HepG2 (cell line): ENCODE measurements around the gene NELFCD. TPM values are rescaled to one million over a fixed set of nuclear protein-coding genes. Genes with fewer than 3 reads are reported as not detected.

ENCODE experiments used
- ATAC-seq: fragments of 200-7000 bp; cut with Tn5 transposase; 3 replicates; pipeline ENCODE4 v1.9.1; 2020; ENCODE audit warnings: mild to moderate bottlenecking, moderate library complexity
- BruUV-seq: library from RNA; stranded (reverse); fragments of 400-500 nt; replicated peaks from 2 replicates; lab custom pipeline; 2021; lab: Mats Ljungman, UMichigan
- CTCF ChIA-PET: fragments of 300-600 bp; formaldehyde crosslinking; extraction: SDS; loops from one replicate; lab custom pipeline; 2021; ENCODE audit warnings: low total read pairs, inconsistent platforms, low intra/inter-chr PET ratio; lab: Yijun Ruan, JAX
- POLR2A ChIA-PET: fragments of 350-600 bp; sonication (Branson Sonifier 250); formaldehyde crosslinking; loops from one replicate; lab custom pipeline; 2020; ENCODE audit warnings: antibody characterized with exemption, inconsistent platforms; lab: Yijun Ruan, JAX
- DNase-seq: peaks from one replicate; pipeline ENCODE4 v3.0.0-alpha.2; 2015; ENCODE audit warnings: low spot score
- FAIRE-seq: peaks from 3 replicates; lab custom pipeline; 2011; peaks lifted over from hg19 to GRCh38; lab: Jason Lieb, UNC
- H2AFZ ChIP-seq: one replicate; pipeline ENCODE4 v1.6.1; 2011; ENCODE audit warnings: low read length, inconsistent platforms
- H3K27ac ChIP-seq: fragments of 300-600 bp; 3 replicates; pipeline ENCODE4 v1.8.0; 2011; ENCODE audit warnings: mixed run types, mild to moderate bottlenecking, mixed read lengths, low read length, inconsistent platforms; ENCODE audit not compliant: insufficient read depth; ENCODE audit errors: extremely low read length
- H3K27me3 ChIP-seq, 2 experiments: fragments of 200-600 bp in 1 of 2; 2 replicates in 1 of 2; 3 replicates in 1 of 2; pipeline versions ENCODE4 v1.6.0 to v1.8.0; 2011; ENCODE audit warnings: low read length in 2 of 2, mild to moderate bottlenecking in 2 of 2, moderate library complexity in 2 of 2, inconsistent platforms in 1 of 2; ENCODE audit not compliant: insufficient read depth in 2 of 2, control insufficient read depth in 1 of 2
- H3K36me3 ChIP-seq, 2 experiments: fragments of 200-600 bp in 1 of 2; replicated peaks in 1 of 2; 2 replicates in 1 of 2; 3 replicates in 1 of 2; pipeline versions ENCODE4 v1.5.1 to v1.8.0; 2011; ENCODE audit warnings: low read length in 2 of 2, inconsistent platforms in 1 of 2; ENCODE audit not compliant: insufficient read depth in 2 of 2, control insufficient read depth in 1 of 2
- H3K4me1 ChIP-seq: 2 replicates; pipeline ENCODE4 v1.5.1; 2012; ENCODE audit warnings: low read length, inconsistent platforms; ENCODE audit not compliant: insufficient read depth
- H3K4me2 ChIP-seq: 2 replicates; pipeline ENCODE4 v1.6.0; 2011; ENCODE audit warnings: low read depth, low read length, inconsistent platforms
- H3K4me3 ChIP-seq, 3 experiments: fragments of 200-600 bp in 1 of 3; sonication (generic), shearing (Covaris generic) in 1 of 3; replicated peaks in 1 of 3; 2 replicates each; pipeline ENCODE4 v1.5.1; 2011 to 2016; ENCODE audit warnings: low read length in 3 of 3, inconsistent platforms in 2 of 3, low read depth in 2 of 3, mild to moderate bottlenecking in 2 of 3, control low read depth in 1 of 3, mixed read lengths in 1 of 3; ENCODE audit not compliant: insufficient read depth in 1 of 3
- H3K79me2 ChIP-seq: one replicate; pipeline ENCODE4 v1.6.1; 2011; ENCODE audit warnings: low read length, inconsistent platforms; ENCODE audit not compliant: insufficient read depth
- H3K9ac ChIP-seq: 2 replicates; pipeline ENCODE4 v1.6.0; 2011; ENCODE audit warnings: mild to moderate bottlenecking, low read depth, low read length, inconsistent platforms; ENCODE audit not compliant: insufficient read depth
- H3K9me3 ChIP-seq: 2 replicates; pipeline ENCODE4 v1.5.1; 2012; ENCODE audit warnings: mild to moderate bottlenecking, low read length
- H4K20me1 ChIP-seq: 2 replicates; pipeline ENCODE4 v1.6.0; 2011; ENCODE audit warnings: inconsistent platforms, mild to moderate bottlenecking, low read length, moderate library complexity; ENCODE audit not compliant: insufficient read depth
- AKAP8 ChIP-seq: sonication (generic); formaldehyde crosslinking; IDR thresholded peaks from 2 replicates; pipeline ENCODE4 v1.5.1; 2020; ENCODE audit warnings: mild to moderate bottlenecking, missing genetic modification reagents
- ATF7 ChIP-seq, 2 experiments: fragments of 450-650 bp in 1 of 2; sonication (generic) in 1 of 2; formaldehyde crosslinking in 1 of 2; IDR thresholded peaks; 2 replicates each; pipeline versions ENCODE4 v1.4.0 to v1.6.1; 2016 to 2020; ENCODE audit warnings: antibody characterized with exemption in 1 of 2, mild to moderate bottlenecking in 1 of 2, missing genetic modification reagents in 1 of 2
- CREBL2 ChIP-seq: sonication (generic); formaldehyde crosslinking; IDR thresholded peaks from 2 replicates; pipeline ENCODE4 v1.8.1; 2023; ENCODE audit warnings: missing genetic modification reagents, mild to moderate bottlenecking, borderline replicate concordance
- KLF16 ChIP-seq, 2 experiments: sonication (generic) in 1 of 2; formaldehyde crosslinking in 1 of 2; IDR thresholded peaks; 2 replicates each; pipeline versions ENCODE4 v1.6.1 to v1.8.0; 2016 to 2023; ENCODE audit warnings: missing genetic modification reagents in 2 of 2, missing compliant biosample characterization in 1 of 2
- ZNF281 ChIP-seq: sonication (generic); formaldehyde crosslinking; IDR thresholded peaks from 2 replicates; pipeline ENCODE4 v1.4.0; 2020; ENCODE audit warnings: missing genetic modification reagents, borderline replicate concordance
- ZNF407 ChIP-seq: sonication (generic); formaldehyde crosslinking; IDR thresholded peaks from one replicate; pipeline ENCODE4 v1.5.1; 2020; ENCODE audit warnings: mild to moderate bottlenecking, missing genetic modification reagents; ENCODE audit errors: not compliant biosample characterization
- WGBS: methylation state at CpG from one replicate; pipeline ENCODE4 v1.1.6; 2017; ENCODE audit warnings: low lambda C conversion rate; 5-methylcytosine and 5-hydroxymethylcytosine counted together
- in situ Hi-C: cut with HindIII; loops from 2 replicates; pipeline ENCODE4 v1.10.0; 2017; ENCODE audit warnings: low pct_unique_long_range_greater_than_20kb; ENCODE audit not compliant: extremely low pct_ligation_motif_present
- intact Hi-C: fragments of 100-400 bp; cut with micrococcal nuclease; formaldehyde crosslinking; loops from one replicate; pipeline ENCODE4 v1.10.0; 2022; ENCODE audit not compliant: unreplicated experiment
- polyA plus RNA-seq, 8 experiments: library from polyadenylated mRNA; depleted of rRNA in 3 of 8; stranded (reverse) in 7 of 8; unstranded in 1 of 8; fragments of >200 nt; fragmentation: Illumina TruSeq in 4 of 8; extraction: Trizol in 4 of 8; gene quantifications; 2 replicates each; pipeline versions ENCODE4 v1.2.1 to v1.2.3, GENCODE V29; 2011 to 2016; ENCODE audit warnings: low read depth in 4 of 8, missing spikeins in 1 of 8, mixed read lengths in 1 of 8; ENCODE audit not compliant: insufficient read depth in 1 of 8
- total RNA-seq, 5 experiments: library from RNA; depleted of rRNA; stranded (reverse); fragments of >200 nt; fragmentation: Illumina TruSeq; extraction: Trizol; gene quantifications; 2 replicates each; pipeline ENCODE4 v1.2.3, GENCODE V29; 2016; ENCODE audit warnings: low read depth in 1 of 5

NELFCD gene
- total and polyA plus RNA-seq, 2 of the 13 experiments (the other 11 are each of a cell fraction or from before 2014, with no cell fraction given) = 159 to 203 TPM

GRCh38 chr20:59032713-59033059 is 51.6 kb downstream of the NELFCD start:
- H4K20me1 ChIP-seq = peaks cover 10% of the 10 kb centered on the region; the same call in 1 of the 2 replicates
- ATAC-seq (peak; percentile 66), DNase-seq (peak; percentile 54), FAIRE-seq (no peak)
- peak overlapping the region; percentile 54 to 97 (median 65) for H3K4me3 ChIP-seq
- peaks cover 47% of the 10 kb centered on the region for H3K4me1 ChIP-seq
- H3K79me2 ChIP-seq = peaks cover 44% of the 10 kb centered on the region
- ChIA-PET POLR2A (interaction anchor here (0.8 to 3.7 kb wide), 28 partner anchors 8 to 644 kb away, joined by 3 to 68 read pairs (median 7); partner anchors contain the start of genes NELFCD, PRELID3B, TUBB1 and VAPB), CTCF (no interaction called here)
- H3K27me3 ChIP-seq = no peaks in the 10 kb centered on the region; a peak in 1 of 5 replicates
- under 1% methylated on average over 13 of the region's 13 CpGs for WGBS
- H3K9ac ChIP-seq = peak overlapping the region; percentile 72
- H2AFZ ChIP-seq = peak overlapping the region; percentile 86
- H3K27ac ChIP-seq = peak overlapping the region; percentile 63
- in situ Hi-C loops (no loop called here), intact Hi-C loops (loop anchor here (1.0 to 5.0 kb wide), 4 partner anchors 16 to 140 kb away; partner anchors contain the start of gene NELFCD)
- H3K9me3 ChIP-seq = no peaks in the 10 kb centered on the region
- peaks cover 7 to 18% of the 10 kb centered on the region in 2 experiments; a peak in 4 of 5 replicates for H3K36me3 ChIP-seq
- peak overlapping the region; percentile 92 for H3K4me2 ChIP-seq
- BruUV-seq = TSS peak; percentile 99
- TF ChIP-seq CREBL2 (CRISPR knock-in tag) (peak; percentile 2; the same call in 1 of the 2 replicates), ZNF407 (CRISPR knock-in tag) (no peak), ZNF281 (CRISPR knock-in tag) (peak; percentile 4; the same call in 1 of the 2 replicates), KLF16 (CRISPR knock-in tag; IDR thresholded peaks at IDR 0.05) (peak in 1 of 2 experiments; percentile 69; a peak in 1 of 4 replicates), AKAP8 (CRISPR knock-in tag) (no peak), ATF7 (IDR thresholded peaks at IDR 0.05) (no peak), ATF7 (CRISPR knock-in tag; IDR thresholded peaks at IDR 0.05) (no peak)
